ENCODE data around the gene MRPL4.

The MRPL4 gene

GRCh38 chr19:10286803-10287737, 35.1 kb downstream of the MRPL4 start, which contains the start of gene ICAM4:
Gene ICAM4 (plus strand): TSS chr19:10286955. CDS start chr19:10287013, 58 bp downstream.
- peak within 1 kb of the TSS; percentile 62 for H3K9ac ChIP-seq (ENCODE audit: insufficient read length)
- TF ChIP-seq POLR2AphosphoS5 (IDR thresholded peaks at IDR 0.05; ENCODE audit: borderline replicate concordance, low read depth, low read length) (peak; percentile 74), EZH2 (IDR thresholded peaks at IDR 0.05) (no peak), FOXP2 (optimal IDR thresholded peaks at IDR 0.05; ENCODE audit: control extremely low read depth, extremely low read length, insufficient read depth) (peak; percentile 51)
- H3K36me3 ChIP-seq (ENCODE audit: insufficient read depth, low read length) = no peaks in the 10 kb centered on the region
- H3K9me3 ChIP-seq (ENCODE audit: low read depth, low read length) = no peaks in the 10 kb centered on the region
- DNase-seq (ENCODE audit: low read depth, low spot score) = no peak
- H3K4me3 ChIP-seq = peak within 1 kb of the TSS; percentile 81
- peak within 1 kb of the TSS; percentile 91 for H3K27ac ChIP-seq

- H3K27ac ChIP-seq = peak overlapping the region; percentile 89
These were observed 36.7 kb downstream of the MRPL4 start for GRCh38 chr19:10288662-10289166.

GRCh38 chr19:10289167-10289835, 37.3 kb downstream of the MRPL4 start:
- H3K9ac ChIP-seq (ENCODE audit: insufficient read length) = peak overlapping the region; percentile 62
- peaks cover 8% of the 10 kb centered on the region; the same call in 1 of the 2 replicates for H3K36me3 ChIP-seq (ENCODE audit: insufficient read depth, low read length)
- peak; percentile 71 for TF ChIP-seq POLR2AphosphoS5 (IDR thresholded peaks at IDR 0.05; ENCODE audit: borderline replicate concordance, low read depth, low read length)
- TF ChIP-seq EZH2 (IDR thresholded peaks at IDR 0.05) = no peak
- no peaks in the 10 kb centered on the region for H3K9me3 ChIP-seq (ENCODE audit: low read depth, low read length)
- H3K4me3 ChIP-seq = peak overlapping the region; percentile 84
- peak; percentile 68 for DNase-seq (ENCODE audit: low read depth, low spot score)
- peak overlapping the region; percentile 89 for H3K27ac ChIP-seq

More at GRCh38 chr19:10288662-10289166, 36.7 kb downstream of the MRPL4 start:
- Histone ChIP-seq H3K36me3 (ENCODE audit: insufficient read depth, low read length) (peaks cover 8% of the 10 kb centered on the region; the same call in 1 of the 2 replicates), H3K9me3 (ENCODE audit: low read depth, low read length) (no peaks in the 10 kb centered on the region), H3K4me3 (peak overlapping the region; percentile 84), H3K9ac (ENCODE audit: insufficient read length) (peak overlapping the region; percentile 62)
- DNase-seq (ENCODE audit: low read depth, low spot score) = peak; percentile 39
- no peak for TF ChIP-seq FOXP2 (optimal IDR thresholded peaks at IDR 0.05; ENCODE audit: control extremely low read depth, extremely low read length, insufficient read depth)
- no peak; the same call in 1 of the 2 replicates for TF ChIP-seq POLR2AphosphoS5 (IDR thresholded peaks at IDR 0.05; ENCODE audit: borderline replicate concordance, low read depth, low read length)
- no peak for TF ChIP-seq EZH2 (IDR thresholded peaks at IDR 0.05)

DNA sequence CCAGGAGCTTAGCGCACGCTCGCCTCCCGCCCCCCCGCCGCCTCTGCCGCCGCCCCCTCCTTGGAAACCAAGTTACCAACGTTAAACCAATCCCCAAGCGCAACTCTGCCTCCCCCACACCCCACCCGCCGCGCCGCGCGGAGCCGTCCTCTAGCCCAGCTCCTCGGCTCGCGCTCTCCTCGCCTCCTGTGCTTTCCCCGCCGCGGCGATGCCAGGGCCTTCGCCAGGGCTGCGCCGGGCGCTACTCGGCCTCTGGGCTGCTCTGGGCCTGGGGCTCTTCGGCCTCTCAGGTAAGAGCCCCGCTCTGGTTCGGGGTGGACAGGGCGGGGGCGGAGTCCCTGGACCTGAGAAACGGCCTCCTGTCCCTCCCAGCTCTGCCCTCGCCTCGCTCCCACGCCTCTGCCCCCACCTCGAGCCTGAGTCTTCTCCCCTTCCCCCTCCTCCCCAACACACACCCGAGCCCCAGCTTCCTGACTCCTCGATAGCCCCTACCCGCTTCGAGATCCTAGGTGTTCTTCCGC, 37.9 kb downstream of the MRPL4 start, which contains the start of gene ICAM5:
Gene ICAM5, plus strand, starts transcription at position 117 of the 521 bp plus-strand sequence. Its CDS starts 92 bp downstream, at position 209.
- Histone ChIP-seq H3K9me3 (ENCODE audit: low read depth, low read length) (no peaks in the 10 kb centered on the region), H3K4me3 (peak within 1 kb of the TSS; percentile 84), H3K9ac (ENCODE audit: insufficient read length) (peak within 1 kb of the TSS; percentile 62), H3K36me3 (ENCODE audit: insufficient read depth, low read length) (peaks cover 8% of the 10 kb centered on the region; the same call in 1 of the 2 replicates), H3K27ac (peak within 1 kb of the TSS; percentile 89)
- TF ChIP-seq EZH2 (IDR thresholded peaks at IDR 0.05) (no peak), POLR2AphosphoS5 (IDR thresholded peaks at IDR 0.05; ENCODE audit: borderline replicate concordance, low read depth, low read length) (peak; percentile 6; the same call in 1 of the 2 replicates), FOXP2 (optimal IDR thresholded peaks at IDR 0.05; ENCODE audit: control extremely low read depth, extremely low read length, insufficient read depth) (no peak)
- peak; percentile 24 for DNase-seq (ENCODE audit: low read depth, low spot score)

- TF ChIP-seq EZH2 (IDR thresholded peaks at IDR 0.05) (no peak), POLR2AphosphoS5 (IDR thresholded peaks at IDR 0.05; ENCODE audit: borderline replicate concordance, low read depth, low read length) (no peak), FOXP2 (optimal IDR thresholded peaks at IDR 0.05; ENCODE audit: control extremely low read depth, extremely low read length, insufficient read depth) (no peak)
- DNase-seq (ENCODE audit: low read depth, low spot score) = no peak
- Histone ChIP-seq H3K27ac (no peak overlapping the region), H3K36me3 (ENCODE audit: insufficient read depth, low read length) (peaks cover 8% of the 10 kb centered on the region; the same call in 1 of the 2 replicates), H3K4me3 (peak overlapping the region; percentile 84), H3K9ac (ENCODE audit: insufficient read length) (peak overlapping the region; percentile 61), H3K9me3 (ENCODE audit: low read depth, low read length) (no peaks in the 10 kb centered on the region)
These were observed 38.4 kb downstream of the MRPL4 start for GRCh38 chr19:10290357-10290875.

- Histone ChIP-seq H3K4me3 (peak overlapping the region; percentile 84), H3K27ac (no peak overlapping the region), H3K36me3 (ENCODE audit: insufficient read depth, low read length) (peaks cover 8% of the 10 kb centered on the region; the same call in 1 of the 2 replicates), H3K9ac (ENCODE audit: insufficient read length) (peak overlapping the region; percentile 46), H3K9me3 (ENCODE audit: low read depth, low read length) (no peaks in the 10 kb centered on the region)
- TF ChIP-seq POLR2AphosphoS5 (IDR thresholded peaks at IDR 0.05; ENCODE audit: borderline replicate concordance, low read depth, low read length) = peak; percentile 25; the same call in 1 of the 2 replicates
- TF ChIP-seq FOXP2 (optimal IDR thresholded peaks at IDR 0.05; ENCODE audit: control extremely low read depth, extremely low read length, insufficient read depth) = no peak
- no peak for DNase-seq (ENCODE audit: low read depth, low spot score)
These were observed 39.0 kb downstream of the MRPL4 start for GRCh38 chr19:10290876-10291553.

- H3K27ac ChIP-seq = no peak overlapping the region
- H3K4me3 ChIP-seq = peak overlapping the region; percentile 84
- H3K9me3 ChIP-seq (ENCODE audit: low read depth, low read length) = no peaks in the 10 kb centered on the region
- DNase-seq (ENCODE audit: low read depth, low spot score) = no peak
- TF ChIP-seq POLR2AphosphoS5 (IDR thresholded peaks at IDR 0.05; ENCODE audit: borderline replicate concordance, low read depth, low read length) (no peak), EZH2 (IDR thresholded peaks at IDR 0.05) (no peak), FOXP2 (optimal IDR thresholded peaks at IDR 0.05; ENCODE audit: control extremely low read depth, extremely low read length, insufficient read depth) (no peak)
- H3K9ac ChIP-seq (ENCODE audit: insufficient read length) = peak overlapping the region; percentile 28
- H3K36me3 ChIP-seq (ENCODE audit: insufficient read depth, low read length) = peaks cover 8% of the 10 kb centered on the region; the same call in 1 of the 2 replicates
These were observed 39.7 kb downstream of the MRPL4 start for GRCh38 chr19:10291554-10292205.
